ENCODE measurements around the gene DPEP3.
"Not testable (repeated sequence)": the region's sequence is repeated elsewhere in the genome, so short reads cannot be mapped to it uniquely, and the experiment has no call there.

Gene DPEP3

DNA sequence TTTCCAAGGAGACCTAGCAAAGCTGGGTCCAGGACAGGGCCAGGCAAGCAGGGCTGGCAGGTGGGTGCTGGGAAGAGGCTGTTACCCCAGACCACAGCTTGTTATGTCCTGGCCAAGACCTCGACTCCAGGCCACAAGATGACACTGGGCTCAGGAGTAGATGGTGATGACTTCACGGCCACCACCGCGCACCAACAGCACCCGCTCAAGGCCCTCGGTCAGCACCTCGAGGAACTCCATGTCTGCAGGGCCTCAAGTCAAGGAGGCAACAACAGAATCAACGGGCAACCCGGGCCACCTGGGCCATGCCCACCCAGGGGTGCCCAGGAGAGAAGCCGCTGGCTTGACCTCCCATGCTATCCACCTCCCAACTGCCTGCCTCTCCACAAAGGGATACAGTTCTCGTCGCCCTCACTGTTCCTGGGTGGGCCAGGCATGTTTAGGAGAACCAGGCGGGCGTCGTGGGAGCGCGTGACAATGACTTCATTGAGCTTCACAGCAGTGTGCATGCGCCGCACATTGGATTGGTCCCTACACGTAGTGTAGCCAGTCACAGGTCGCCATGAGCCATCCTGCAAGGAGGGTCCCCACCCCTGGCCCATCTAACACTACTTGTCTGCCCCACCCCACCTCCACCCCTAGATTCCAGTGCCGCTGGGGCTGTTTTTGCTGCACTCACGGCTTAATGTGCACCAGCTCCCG is 35.5 kb downstream of the DPEP3 start:
- DNase-seq (ENCODE audit: low read depth in 2 of 2) = no peak

DNA sequence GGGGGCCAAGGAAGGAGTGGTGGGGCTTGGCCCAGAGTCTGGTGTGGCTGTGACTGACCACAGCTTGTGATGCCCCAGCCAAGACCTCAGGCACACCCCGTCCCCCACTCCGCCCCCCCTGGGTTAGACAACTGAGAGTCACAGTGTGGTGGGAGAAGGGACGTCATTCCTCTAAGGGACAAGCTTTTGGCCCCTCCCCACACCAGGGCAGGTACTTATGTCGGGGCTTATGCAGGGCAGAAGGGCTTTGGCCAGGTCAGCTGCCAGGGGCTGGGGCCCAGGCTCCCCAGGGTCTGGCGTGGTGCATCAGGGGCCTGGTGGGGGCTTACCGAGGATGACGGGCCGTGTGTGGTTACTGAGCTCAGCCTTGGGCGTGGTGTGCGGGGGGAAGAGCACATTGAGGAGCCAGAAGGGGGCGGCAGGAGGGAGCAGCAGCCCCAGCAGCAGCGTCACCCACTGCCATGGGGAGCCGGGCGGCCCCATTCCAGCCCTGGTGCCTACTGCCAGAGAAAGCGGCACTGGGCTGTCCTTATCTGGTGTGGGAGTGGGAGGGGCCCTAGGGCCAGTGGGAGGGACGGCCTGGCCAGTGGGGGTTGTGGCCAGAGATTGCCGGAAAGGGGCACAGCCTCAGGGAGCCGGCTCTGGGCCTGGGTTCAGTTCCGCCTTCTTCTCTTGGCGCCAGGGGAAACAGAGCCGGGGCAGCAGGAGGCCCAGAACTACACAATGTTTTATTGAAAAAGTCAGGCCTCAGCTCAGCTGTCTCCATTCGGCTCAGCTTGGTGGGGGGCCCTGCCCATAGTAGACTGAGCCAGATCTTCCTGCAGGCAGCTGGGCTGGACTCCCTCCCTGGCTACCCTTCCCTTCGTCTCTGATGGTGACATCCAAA is 36.4 kb downstream of the DPEP3 start, which contains the start of gene LCAT:
Gene LCAT, minus strand, starts transcription at position 502 of the 886 bp plus-strand sequence. Its CDS starts 19 bp downstream, at position 483.
- DNase-seq (ENCODE audit: low read depth in 2 of 2) = no peak

DNA sequence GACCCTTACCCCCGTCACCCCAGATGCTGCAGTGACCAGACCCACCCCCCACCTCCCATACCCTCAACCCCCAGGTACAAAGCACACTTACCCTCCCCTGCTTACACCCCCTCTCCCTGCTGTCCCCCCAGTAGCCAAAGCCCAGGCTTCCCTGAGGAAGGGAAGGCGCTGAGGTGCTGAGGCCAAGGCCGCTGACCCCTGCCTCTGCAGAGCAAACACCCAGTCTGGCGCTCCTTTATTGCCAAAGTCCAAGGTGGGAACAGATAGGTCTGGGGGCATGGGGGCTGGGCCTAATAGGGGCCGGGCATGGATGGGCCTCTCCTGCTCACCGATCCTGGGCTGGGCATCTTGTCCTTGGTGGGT is 37.1 kb downstream of the DPEP3 start:
- DNase-seq (ENCODE audit: low read depth in 2 of 2) = no peak

DNA sequence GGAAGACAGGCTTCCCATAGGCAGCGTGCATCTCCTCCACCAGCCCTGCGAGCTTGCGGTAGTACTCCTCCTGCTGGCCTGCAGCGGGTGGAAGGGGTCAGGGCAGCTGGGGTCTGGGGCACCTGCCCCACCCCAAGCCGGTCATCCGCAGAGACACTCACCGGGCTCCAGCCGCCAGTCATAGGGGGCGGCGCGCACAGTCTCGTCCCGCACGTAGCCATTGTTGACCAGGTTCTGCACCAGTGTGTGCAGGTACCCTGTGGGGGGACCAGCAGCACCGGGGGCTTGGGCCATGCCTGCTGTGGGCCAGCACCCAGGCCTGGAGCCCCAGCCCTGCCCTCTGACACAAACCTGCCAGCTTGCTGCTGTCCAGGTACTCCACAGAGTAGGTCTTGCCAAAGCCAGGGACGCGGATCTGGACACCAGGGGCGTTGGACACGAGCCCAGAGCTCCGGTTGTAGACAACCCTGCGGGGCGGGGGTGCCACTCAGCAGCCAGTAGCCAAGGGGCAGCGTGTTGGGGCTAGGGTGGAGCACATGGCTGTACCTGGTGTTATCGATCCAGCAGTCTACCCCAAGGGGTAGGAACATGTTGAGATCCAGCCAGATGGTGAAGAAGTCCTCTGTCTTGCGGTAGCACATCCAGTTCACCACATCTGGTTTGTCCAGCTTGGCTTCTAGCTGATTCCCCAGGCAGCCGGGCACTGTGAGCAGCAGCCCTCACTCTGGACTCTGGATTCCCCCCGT is 37.6 kb downstream of the DPEP3 start:
- DNase-seq (ENCODE audit: low read depth in 2 of 2) = no peak

DNA sequence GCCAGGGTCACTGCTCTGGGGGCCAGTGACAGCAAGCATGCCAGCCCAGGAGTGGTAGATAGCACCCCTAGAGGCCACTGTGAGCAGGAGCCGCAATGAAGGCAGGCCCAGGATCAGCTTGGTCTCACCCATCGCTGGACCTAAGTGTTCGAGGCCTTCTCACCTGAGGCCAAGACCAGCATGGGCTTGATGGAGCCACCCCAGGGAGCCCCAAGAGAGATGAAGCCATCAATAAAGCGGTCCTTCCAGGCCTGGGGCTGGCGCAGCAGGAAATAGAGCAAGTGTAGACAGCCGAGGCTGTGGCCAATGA is 38.1 kb downstream of the DPEP3 start:
- no peak for DNase-seq (ENCODE audit: low read depth in 2 of 2)

DNA sequence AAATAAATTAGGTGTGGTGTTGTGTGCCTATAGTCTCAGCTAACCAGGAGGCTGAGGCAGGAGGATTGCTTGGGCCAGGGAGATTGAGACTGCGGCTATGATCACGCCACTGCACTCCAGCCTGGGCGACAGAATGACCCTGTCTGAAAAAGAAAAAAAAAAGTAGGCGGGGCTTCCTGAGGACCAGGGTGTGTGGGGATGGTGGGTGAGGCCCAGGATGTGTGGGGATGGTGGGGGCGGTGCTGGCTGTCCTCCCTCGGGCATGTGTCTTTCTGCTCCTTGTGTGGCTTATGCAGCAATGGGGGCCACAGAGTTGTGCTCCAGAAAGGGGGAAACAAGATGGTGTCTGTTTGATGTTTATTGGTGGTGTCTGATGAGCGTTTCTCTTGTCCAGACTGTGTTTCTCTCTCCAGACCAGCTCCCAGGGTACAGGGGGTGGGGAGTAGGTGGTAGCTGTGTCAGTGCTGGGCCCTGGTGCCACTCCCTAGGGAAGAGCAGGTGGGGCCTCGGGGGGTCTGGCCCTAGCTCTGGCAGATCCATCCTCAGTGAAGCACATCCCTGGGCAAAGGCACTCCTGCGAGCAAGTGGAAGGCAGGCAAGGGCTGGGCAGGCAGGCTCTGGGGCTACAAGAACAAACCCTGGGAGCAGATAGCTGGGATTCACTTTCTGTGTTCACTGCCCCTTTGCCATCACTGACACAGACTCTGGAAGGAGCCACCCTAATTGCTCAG is 38.7 kb downstream of the DPEP3 start:
- no peak for DNase-seq (ENCODE audit: low read depth in 2 of 2)

DNA sequence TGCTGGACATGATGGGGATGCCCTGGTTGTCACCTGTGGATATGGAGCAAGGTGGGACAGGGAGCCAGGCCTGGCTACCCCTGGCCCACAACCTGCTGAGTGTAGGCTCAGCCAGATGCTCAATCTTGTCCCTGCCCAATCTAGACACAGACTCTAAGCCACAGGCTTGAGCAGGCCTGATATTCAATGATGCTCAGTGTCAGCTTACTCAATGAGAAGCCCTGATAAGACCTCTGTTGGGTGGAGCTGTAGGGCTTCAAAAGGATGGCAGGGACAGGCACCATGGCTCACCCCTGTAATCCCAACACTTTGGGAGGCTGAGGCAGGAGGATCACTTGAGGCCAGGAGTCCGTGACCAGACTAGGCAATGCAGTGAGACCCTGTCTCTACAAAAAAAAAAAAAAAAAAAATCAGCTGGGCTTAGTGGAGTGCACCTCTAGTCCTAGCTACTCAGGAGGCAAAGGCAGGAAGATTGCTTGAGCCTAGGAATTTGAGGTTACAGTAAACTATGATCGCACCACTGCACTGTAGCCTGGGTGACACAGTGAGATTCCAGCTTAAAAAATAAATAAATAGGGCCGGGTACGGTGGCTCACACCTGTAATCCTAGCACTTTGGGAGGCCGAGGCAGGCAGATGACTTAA is 39.7 kb downstream of the DPEP3 start:
- no peak for DNase-seq (ENCODE audit: low read depth in 2 of 2)

DNA sequence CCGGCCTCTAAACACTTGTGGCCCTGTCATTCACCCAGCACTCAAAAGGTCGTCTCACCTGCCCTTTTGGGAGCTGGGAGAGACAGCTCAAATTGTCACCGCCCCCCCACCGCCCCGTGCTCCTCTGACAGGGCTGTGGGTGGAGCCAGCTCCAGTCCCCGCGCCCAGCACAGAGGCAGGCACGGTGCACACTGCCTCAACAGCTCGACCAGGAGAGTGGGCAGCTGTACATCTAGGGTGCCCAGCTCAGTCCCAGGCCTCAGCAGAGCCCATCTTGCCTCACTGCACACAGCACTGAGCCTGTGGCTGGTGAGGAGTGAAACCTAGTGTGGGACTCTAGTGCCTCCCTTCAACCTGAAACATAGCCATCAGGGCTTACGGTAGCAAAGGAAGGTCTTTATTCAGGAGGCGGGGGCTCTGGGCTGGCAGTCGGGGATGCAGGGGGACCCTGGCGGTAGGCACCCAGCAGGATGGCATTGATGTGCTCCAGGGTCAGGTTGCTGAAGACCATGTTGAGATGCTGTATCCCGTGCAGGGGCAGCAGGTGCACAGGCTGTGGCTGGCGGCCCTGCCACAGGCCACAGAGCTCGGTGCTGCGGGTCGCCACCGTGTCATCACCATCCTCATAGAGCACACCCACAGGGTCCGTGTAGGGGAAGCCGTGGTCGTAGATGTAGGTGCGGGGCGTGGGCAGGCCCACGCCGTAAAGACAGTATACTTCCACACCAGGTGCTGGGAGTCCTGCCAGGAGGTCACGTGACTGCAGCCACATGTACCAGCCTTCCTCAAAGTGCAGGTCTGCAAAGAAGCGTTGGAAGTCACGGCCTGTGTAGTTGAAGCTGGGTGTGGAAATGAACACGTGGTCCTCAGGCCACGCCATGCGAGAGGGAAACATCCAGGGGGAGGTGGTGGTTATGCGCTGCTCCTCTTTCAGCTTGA is 40.5 kb downstream of the DPEP3 start:
- DNase-seq (ENCODE audit: low read depth in 2 of 2) = no peak

DNA sequence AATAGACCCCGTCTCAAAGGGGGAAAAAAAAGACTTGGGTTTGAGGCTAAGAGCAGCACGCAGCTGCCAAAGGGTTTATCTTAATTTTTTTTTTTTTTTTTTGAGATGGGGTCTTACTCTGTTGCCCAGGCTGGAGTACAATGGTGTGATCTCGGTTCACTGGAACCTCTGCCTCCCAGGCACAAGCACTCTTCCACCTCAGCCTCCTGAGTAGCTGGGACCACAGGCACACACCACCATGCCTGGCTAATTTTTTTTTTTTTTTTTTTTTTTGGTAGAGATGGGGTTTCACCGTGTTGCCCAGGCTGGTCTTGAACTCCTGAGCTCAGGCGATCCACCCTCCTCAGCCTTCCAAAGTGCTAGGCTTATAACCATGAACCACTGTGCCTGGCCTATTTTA is 42.6 kb downstream of the DPEP3 start:
- DNase-seq (ENCODE audit: low read depth in 2 of 2) = not testable (repeated sequence)

DNA sequence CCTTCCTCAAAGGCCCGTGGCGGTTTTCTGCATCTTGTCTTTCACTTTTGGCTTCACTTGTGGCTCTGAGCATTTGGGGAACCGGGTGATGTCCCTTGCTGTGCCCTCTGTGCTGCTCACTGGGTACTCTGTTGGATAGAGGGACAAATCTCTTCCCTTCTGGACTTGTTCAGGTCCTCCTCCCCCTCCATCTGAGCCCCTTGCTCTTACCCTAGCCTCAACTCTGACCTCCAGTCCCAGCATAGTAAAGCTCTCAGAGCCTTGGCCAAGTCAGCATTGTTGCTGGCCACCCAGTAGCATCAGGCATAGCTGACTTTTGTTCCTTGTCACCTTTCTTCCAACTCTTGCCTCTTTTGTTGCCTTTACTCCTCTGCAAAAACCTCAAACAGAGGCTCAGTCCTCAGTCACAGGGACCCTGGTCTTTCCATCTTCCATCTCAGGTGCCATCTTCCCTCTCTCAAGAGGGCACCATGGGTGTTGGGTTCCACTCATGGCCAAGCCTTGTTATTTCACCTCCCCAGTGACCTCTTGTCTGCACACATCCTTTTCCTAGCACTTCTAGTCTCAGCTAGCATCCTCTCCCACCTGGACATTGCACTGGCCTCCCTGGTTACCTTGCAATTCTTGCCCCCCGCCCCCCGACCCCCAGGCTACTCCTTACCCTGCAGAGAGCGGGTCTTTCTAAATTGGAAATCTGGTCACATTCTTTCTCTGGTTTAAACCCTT is 43.3 kb downstream of the DPEP3 start:
- DNase-seq (ENCODE audit: low read depth in 2 of 2) = no peak

DNA sequence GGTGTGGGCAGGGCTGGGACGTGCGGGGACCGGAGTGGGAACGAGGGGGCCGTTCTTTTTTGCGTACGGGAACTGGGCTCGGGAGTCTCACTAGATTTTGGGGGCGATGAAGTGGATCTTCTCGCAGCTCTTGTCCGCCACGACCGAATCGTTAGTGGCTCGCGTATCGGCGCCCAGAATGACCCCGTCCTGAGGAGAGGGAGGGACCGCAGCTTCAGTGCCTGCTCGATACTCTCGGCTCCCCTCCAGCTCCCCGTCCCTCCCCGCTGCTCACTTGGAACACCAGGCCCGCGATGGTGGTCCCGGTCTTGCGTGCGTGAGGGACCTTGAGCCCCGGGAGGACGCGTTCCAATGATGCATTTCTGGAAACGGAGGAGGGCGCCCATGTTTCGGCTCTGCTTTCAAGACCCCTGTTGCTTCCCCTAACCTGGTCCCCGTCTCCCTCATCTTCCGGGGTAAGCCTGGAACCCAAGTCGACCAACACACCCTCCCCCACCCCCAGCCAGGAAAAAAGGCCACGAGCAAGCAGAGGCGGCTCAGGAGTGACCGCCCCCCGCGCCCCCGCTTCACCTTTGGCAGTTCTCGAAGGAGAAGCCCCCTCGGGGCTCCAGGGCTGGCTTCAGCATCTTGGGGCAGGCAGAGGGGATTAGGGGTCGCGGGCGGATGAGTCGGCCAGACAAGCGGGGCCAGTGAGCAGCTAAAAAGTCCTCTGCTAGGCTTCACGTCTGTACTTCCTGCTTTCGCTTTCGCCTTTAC is 44.0 kb downstream of the DPEP3 start, which contains the start of gene PSMB10:
Gene PSMB10, minus strand, starts transcription at position 727 of the 756 bp plus-strand sequence. Its CDS starts 101 bp downstream, at position 626.
- no peak for DNase-seq (ENCODE audit: low read depth in 2 of 2)

DNA sequence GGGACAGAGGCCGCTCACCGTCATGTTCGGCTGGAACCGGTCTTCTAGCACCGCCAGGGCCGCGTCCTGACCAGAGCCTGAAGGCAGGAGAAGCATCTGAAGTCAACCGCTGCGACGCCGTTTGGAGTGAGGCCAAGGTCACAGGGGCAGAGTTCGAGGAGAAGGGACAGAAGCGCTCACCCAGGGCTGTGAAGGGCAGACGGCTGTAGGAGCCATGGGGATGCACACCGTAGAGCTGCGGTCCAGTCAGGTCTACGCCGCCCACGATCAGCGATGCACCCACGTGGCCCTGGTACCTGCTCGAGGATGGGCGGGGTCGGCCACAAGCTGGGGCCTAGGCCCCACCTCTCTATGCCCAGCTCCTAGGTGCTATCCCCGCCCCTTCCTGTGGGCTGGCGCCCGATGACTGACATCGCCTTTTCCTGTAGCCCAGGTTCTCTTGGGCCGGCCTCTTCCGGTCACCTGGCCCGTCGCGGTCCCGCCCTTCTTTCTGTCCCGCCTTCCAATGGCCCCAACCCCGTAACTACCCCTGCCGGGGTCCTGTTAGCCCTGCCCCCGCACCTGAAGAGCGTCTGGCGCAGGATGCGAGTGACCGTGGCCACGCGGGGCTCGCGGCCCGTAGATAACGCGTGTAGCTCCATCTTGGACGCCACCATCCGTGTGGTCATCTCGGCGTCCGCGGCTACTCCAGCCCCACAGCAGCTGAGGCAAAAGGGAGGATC is 44.7 kb downstream of the DPEP3 start:
- peak; percentile 57 to 69 for DNase-seq (ENCODE audit: low read depth in 2 of 2)

DNA sequence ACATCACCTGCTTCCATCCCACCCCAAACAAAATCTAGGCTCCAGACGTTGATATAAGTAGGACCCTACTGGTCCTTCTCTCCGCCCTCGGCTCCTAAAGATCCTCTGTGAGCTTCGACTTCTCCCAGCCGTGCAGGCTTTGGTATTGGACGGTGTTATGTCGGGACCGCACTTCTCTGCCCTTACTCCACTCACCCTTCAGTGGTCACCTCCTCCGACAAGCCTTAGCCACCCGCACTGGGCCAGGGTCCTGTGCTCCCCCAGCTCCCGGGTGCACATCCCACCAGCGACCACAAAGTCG is 45.2 kb downstream of the DPEP3 start:
- DNase-seq (ENCODE audit: low read depth in 2 of 2) = no peak

DNA sequence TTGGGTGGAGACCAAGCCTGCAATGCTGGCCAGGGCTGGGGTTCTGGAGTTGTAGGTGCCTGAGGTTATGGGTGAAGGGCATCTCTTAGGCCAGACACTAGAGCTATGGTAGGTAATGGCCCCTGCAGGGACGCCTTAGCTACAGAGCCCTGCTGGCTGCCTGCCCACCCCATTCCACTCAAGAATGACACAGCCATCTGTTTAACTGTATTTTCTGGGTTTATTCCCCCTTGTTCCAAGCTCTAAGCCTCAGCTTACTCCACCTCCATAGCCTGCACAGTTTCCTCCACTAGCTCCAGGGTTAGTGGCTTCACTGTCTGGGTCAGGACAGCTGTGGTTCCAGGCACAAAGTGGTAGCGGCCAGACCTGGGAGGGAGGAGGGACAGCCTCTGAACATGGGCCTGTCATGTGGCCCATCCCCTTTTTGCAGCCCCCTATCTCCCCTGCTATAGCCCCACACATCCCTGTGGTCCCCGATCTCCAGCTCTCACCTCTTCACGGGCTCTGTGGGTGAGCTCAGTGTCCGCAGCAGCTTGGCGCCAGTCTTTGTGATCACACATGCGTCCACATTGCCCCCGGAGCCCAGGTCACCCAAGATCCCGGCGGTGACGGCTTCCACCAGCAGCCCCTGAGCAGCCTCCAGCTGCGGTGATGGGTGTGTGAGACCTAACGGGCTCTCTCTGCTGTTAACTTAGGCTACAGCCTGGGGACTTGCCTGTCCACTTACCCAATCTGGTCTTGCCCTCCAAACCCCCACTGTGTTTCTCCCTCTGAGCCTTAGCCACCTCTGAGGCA is 45.8 kb downstream of the DPEP3 start:
- no peak for DNase-seq (ENCODE audit: low read depth in 2 of 2)

DNA sequence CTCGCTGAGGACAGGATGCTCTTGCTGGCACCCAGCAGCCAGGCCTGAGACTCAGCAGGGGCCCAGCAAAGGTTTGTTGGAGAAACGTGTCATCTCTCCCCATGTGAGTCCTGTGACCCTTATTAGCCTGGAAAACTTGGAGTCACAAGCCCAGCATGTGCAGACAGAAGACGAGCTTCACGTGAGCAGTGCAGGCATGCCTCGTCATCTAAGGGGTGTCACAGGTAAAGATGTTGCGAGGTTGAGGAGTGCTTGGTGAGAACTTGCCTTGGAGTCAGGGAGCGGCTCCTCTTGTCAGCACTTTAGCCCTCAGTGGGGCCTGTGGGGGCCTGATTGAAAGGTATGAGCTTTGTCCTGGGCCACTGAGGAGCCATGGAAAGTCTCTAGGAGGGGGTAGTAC is 46.5 kb downstream of the DPEP3 start:
- DNase-seq (ENCODE audit: low read depth in 2 of 2) = no peak

DNA sequence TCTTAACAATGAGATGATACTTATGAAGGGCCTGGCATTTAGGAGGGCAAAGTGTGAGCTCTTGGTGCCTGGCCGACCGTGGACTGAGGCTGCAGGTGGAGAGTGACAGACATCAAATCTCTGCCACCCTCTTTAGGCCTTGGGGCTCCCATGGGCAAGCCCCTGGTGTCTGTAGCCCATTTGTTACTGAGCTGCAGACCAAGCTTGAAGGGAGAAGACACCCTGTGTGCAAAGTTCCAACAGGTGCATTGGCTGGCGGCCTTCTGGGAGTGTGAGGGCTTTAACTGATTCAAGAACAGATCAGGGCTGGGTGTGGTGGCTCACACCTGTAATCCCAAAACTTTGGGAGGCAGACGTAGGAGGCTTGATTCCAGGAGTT is 47.8 kb downstream of the DPEP3 start:
- no peak for DNase-seq (ENCODE audit: low read depth in 2 of 2)

DNA sequence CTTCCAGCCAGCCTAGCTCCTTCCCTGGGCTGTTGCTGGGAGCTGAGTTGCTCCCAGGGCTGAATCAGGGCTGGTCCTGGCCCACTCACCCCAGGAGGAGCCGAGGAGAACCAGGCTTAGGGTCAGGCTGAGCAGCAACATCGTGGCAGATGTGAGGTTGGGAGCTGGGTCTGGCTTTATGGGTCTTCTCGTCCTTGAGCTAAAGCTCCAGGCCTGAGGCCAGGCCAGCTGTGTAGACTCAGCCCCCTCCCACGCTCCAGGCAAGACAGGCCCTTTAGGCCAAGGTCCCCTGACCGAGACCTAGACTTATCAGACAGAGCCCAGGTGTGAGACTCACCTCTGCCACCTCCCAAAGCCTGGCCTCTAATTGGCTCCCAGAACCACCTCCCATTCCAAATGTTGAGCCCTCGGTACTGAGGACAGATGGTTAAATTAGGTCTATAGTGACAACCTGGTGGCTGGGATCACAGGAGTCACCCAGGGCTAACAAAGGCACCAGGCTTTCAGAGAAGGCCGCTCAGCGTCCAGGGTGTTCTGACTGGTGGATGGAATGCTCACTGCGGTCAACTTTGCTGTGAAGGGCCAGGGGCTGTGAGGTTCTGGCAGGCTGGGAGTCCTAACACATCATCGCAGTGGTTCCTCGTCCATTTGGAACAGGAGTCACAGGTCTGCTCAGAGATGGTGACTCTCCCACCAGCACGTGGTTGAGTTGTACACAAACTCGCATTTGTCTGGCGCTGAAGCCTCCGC is 48.4 kb downstream of the DPEP3 start, which contains the start of gene CTRL:
Gene CTRL, minus strand, starts transcription at position 151 of the 750 bp plus-strand sequence. Its CDS starts 10 bp downstream, at position 141.
- DNase-seq (ENCODE audit: low read depth in 2 of 2) = no peak
